Measurements from ENCODE around the gene PPA1. TPM values are rescaled to one million over a fixed set of nuclear protein-coding genes. Genes with fewer than 3 reads are reported as not detected.
"Not testable (repeated sequence)": the region's sequence is repeated elsewhere in the genome, so short reads cannot be mapped to it uniquely, and the experiment has no call there.

The PPA1 gene
- total RNA-seq, 1 experiment from 2014 or later: 293 TPM

- H3K27me3 Mint-ChIP-seq (ENCODE audit: insufficient read depth, unreplicated experiment): no peaks in the 10 kb centered on the region
- no peaks in the 10 kb centered on the region for H3K9me3 Mint-ChIP-seq (ENCODE audit: unreplicated experiment)
- DNase-seq (ENCODE audit: unreplicated experiment): no peak
- CTCF ChIA-PET: interaction anchor here (0.8 to 1.6 kb wide), 2 partner anchors 9 to 13 kb away, joined by 3 to 4 read pairs; no protein-coding TSS in a partner anchor
- peaks cover 74% of the 10 kb centered on the region for H3K36me3 Mint-ChIP-seq (ENCODE audit: insufficient read depth, unreplicated experiment)
- peaks cover 30% of the 10 kb centered on the region for H3K4me1 Mint-ChIP-seq (ENCODE audit: insufficient read depth, unreplicated experiment)
- no TSS peak for BruUV-seq (replicated peaks)
- POLR2A ChIA-PET: interaction anchor here (0.9 to 3.0 kb wide), 5 partner anchors 9 to 32 kb away, joined by 5 to 21 read pairs (median 13); partner anchors contain the start of genes SAR1A and TYSND1
- intact Hi-C loops (cut with micrococcal nuclease): no loop called here
- TF ChIP-seq, protein P1, sequence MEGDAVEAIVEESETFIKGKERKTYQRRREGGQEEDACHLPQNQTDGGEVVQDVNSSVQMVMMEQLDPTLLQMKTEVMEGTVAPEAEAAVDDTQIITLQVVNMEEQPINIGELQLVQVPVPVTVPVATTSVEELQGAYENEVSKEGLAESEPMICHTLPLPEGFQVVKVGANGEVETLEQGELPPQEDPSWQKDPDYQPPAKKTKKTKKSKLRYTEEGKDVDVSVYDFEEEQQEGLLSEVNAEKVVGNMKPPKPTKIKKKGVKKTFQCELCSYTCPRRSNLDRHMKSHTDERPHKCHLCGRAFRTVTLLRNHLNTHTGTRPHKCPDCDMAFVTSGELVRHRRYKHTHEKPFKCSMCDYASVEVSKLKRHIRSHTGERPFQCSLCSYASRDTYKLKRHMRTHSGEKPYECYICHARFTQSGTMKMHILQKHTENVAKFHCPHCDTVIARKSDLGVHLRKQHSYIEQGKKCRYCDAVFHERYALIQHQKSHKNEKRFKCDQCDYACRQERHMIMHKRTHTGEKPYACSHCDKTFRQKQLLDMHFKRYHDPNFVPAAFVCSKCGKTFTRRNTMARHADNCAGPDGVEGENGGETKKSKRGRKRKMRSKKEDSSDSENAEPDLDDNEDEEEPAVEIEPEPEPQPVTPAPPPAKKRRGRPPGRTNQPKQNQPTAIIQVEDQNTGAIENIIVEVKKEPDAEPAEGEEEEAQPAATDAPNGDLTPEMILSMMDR (IDR thresholded peaks at IDR 0.05; ENCODE audit: unreplicated experiment): no peak
- no peak overlapping the region for H3K4me3 Mint-ChIP-seq (ENCODE audit: unreplicated experiment)
- no peak overlapping the region for H3K27ac Mint-ChIP-seq (ENCODE audit: low read depth, unreplicated experiment)
Observed at GRCh38 chr10:70160798-70161197, 72.4 kb downstream of the PPA1 start.

- H3K4me3 Mint-ChIP-seq (ENCODE audit: unreplicated experiment); intact Hi-C loops (cut with micrococcal nuclease); BruUV-seq (replicated peaks); H3K27ac Mint-ChIP-seq (ENCODE audit: low read depth, unreplicated experiment); DNase-seq (ENCODE audit: unreplicated experiment); H3K9me3 Mint-ChIP-seq (ENCODE audit: unreplicated experiment); H3K27me3 Mint-ChIP-seq (ENCODE audit: insufficient read depth, unreplicated experiment): not testable (repeated sequence)
- ChIA-PET CTCF (interaction anchor here (1.0 to 1.5 kb wide), 2 partner anchors 43 to 206 kb away, joined by 3 to 6 read pairs; no protein-coding TSS in a partner anchor), POLR2A (interaction anchor here (0.6 to 1.4 kb wide), 6 partner anchors 9 to 325 kb away, joined by 3 to 6 read pairs (median 4); partner anchors contain the start of genes EIF4EBP2 and TYSND1)
- Mint-ChIP-seq H3K36me3 (ENCODE audit: insufficient read depth, unreplicated experiment) (peaks cover 74% of the 10 kb centered on the region), H3K4me1 (ENCODE audit: insufficient read depth, unreplicated experiment) (peaks cover 25% of the 10 kb centered on the region)
Observed at GRCh38 chr10:70159366-70159765, 73.9 kb downstream of the PPA1 start.

GRCh38 chr10:70158113-70158512, 75.1 kb downstream of the PPA1 start:
- no TSS peak for BruUV-seq (replicated peaks)
- CTCF ChIA-PET: interaction anchor here (0.6 to 1.7 kb wide), 2 partner anchors 11 to 46 kb away, joined by 3 to 8 read pairs; partner anchors contain the start of gene TYSND1
- no peaks in the 10 kb centered on the region for H3K27me3 Mint-ChIP-seq (ENCODE audit: insufficient read depth, unreplicated experiment)
- no peak overlapping the region for H3K4me3 Mint-ChIP-seq (ENCODE audit: unreplicated experiment)
- DNase-seq (ENCODE audit: unreplicated experiment): no peak
- POLR2A ChIA-PET: interaction anchor here (0.7 to 1.9 kb wide), 4 partner anchors 9 to 12 kb away, joined by 4 to 9 read pairs (median 4); partner anchors contain the start of gene TYSND1
- intact Hi-C loops (cut with micrococcal nuclease): no loop called here
- TF ChIP-seq, protein P1 (IDR thresholded peaks at IDR 0.05; ENCODE audit: unreplicated experiment): no peak
- H3K27ac Mint-ChIP-seq (ENCODE audit: low read depth, unreplicated experiment): no peak overlapping the region
- H3K36me3 Mint-ChIP-seq (ENCODE audit: insufficient read depth, unreplicated experiment): peaks cover 83% of the 10 kb centered on the region
- no peaks in the 10 kb centered on the region for H3K9me3 Mint-ChIP-seq (ENCODE audit: unreplicated experiment)
- peaks cover 15% of the 10 kb centered on the region for H3K4me1 Mint-ChIP-seq (ENCODE audit: insufficient read depth, unreplicated experiment)

GRCh38 chr10:70155255-70155838, 77.9 kb downstream of the PPA1 start:
- H3K4me3 Mint-ChIP-seq (ENCODE audit: unreplicated experiment): no peak overlapping the region
- no peaks in the 10 kb centered on the region for H3K27me3 Mint-ChIP-seq (ENCODE audit: insufficient read depth, unreplicated experiment)
- H3K4me1 Mint-ChIP-seq (ENCODE audit: insufficient read depth, unreplicated experiment): peaks cover 5% of the 10 kb centered on the region
- DNase-seq (ENCODE audit: unreplicated experiment): no peak
- TF ChIP-seq, protein P1 (IDR thresholded peaks at IDR 0.05; ENCODE audit: unreplicated experiment): no peak
- peak overlapping the region; percentile 28 for H3K27ac Mint-ChIP-seq (ENCODE audit: low read depth, unreplicated experiment)
- CTCF ChIA-PET: interaction anchor here (0.8 to 1.2 kb wide), 2 partner anchors 39 to 209 kb away, joined by 3 read pairs; no protein-coding TSS in a partner anchor
- POLR2A ChIA-PET: interaction anchor here (0.6 to 4.2 kb wide), 5 partner anchors 8 to 250 kb away, joined by 3 to 16 read pairs (median 4); partner anchors contain the start of gene SAR1A
- intact Hi-C loops (cut with micrococcal nuclease): no loop called here
- no peaks in the 10 kb centered on the region for H3K9me3 Mint-ChIP-seq (ENCODE audit: unreplicated experiment)
- no TSS peak for BruUV-seq (replicated peaks)
- H3K36me3 Mint-ChIP-seq (ENCODE audit: insufficient read depth, unreplicated experiment): peaks cover 95% of the 10 kb centered on the region

Other genes with a start within 250 kb of the PPA1 start
- gene MACROH2A2, start 180.6 kb downstream of the PPA1 start, total RNA-seq (2022): 17.6 and 21.3 TPM in 2 replicates
- 19.2 and 21.9 TPM in 2 replicates for gene AIFM2, start 100.6 kb downstream of the PPA1 start, total RNA-seq (2022)
- gene TYSND1, start 86.7 kb downstream of the PPA1 start, total RNA-seq (2022): 14.6 and 16.5 TPM in 2 replicates
- gene SAR1A, start 62.9 kb downstream of the PPA1 start, total RNA-seq (2022): 132 and 152 TPM in 2 replicates
- gene NPFFR1, start 50.6 kb upstream of the PPA1 start, total RNA-seq (2022): not detected in 2 replicates
- 1.1 and 1.5 TPM in 2 replicates for gene LRRC20, start 149.2 kb upstream of the PPA1 start, total RNA-seq (2022)
- gene EIF4EBP2, start 170.7 kb upstream of the PPA1 start, total RNA-seq (2022): 21.2 and 26.1 TPM in 2 replicates
- gene NODAL, start 208.3 kb upstream of the PPA1 start, total RNA-seq (2022): not detected in 2 replicates
- gene PALD1, start 245.3 kb upstream of the PPA1 start, total RNA-seq (2022): 0.12 TPM in 1 of 2 replicates, not detected in the other